HG03108 (cell line): Measurements from ENCODE around the gene PTGIR.
"Not testable (repeated sequence)": the region's sequence is repeated elsewhere in the genome, so short reads cannot be mapped to it uniquely, and the experiment has no call there.

Experiments used
- ATAC-seq: cut with Tn5 transposase; IDR thresholded peaks from one replicate; pipeline ENCODE4 v1.9.1; 2021; ENCODE audit warnings: moderate library complexity; ENCODE audit not compliant: unreplicated experiment

PTGIR gene

GRCh38 chr19:46639358-46640182, 14.7 kb upstream of the PTGIR start:
- no peak for ATAC-seq

GRCh38 chr19:46637224-46637623, 12.3 kb upstream of the PTGIR start:
- ATAC-seq: no peak

GRCh38 chr19:46635920-46636761, 11.3 kb upstream of the PTGIR start, which contains the start of gene GNG8:
TSS of gene GNG8 (minus strand) at chr19:46636202. CDS start at chr19:46634682, 1,520 bp downstream.
- ATAC-seq: no peak

GRCh38 chr19:46634656-46635218, 9.8 kb upstream of the PTGIR start:
- no peak for ATAC-seq

GRCh38 chr19:46634045-46634655, 9.3 kb upstream of the PTGIR start:
- peak; percentile 42 for ATAC-seq

GRCh38 chr19:46633130-46633529, 8.2 kb upstream of the PTGIR start:
- ATAC-seq: no peak

- no peak for ATAC-seq
Measured at GRCh38 chr19:46631481-46631880, 6.6 kb upstream of the PTGIR start.

GRCh38 chr19:46630586-46631205, 5.8 kb upstream of the PTGIR start:
- ATAC-seq: no peak

- ATAC-seq: no peak
Measured at GRCh38 chr19:46629546-46630025, 4.7 kb upstream of the PTGIR start.

- ATAC-seq: not testable (repeated sequence)
Measured at GRCh38 chr19:46628970-46629369, 4.1 kb upstream of the PTGIR start.

GRCh38 chr19:46626446-46626845, 1.6 kb upstream of the PTGIR start:
- no peak for ATAC-seq

GRCh38 chr19:46625731-46626130, 842 bp upstream of the PTGIR start:
- ATAC-seq: no peak

- ATAC-seq: no peak
Measured at GRCh38 chr19:46623915-46624502, 880 bp downstream of the PTGIR start.

- ATAC-seq: no peak
Measured at GRCh38 chr19:46622118-46622446, 2.8 kb downstream of the PTGIR start.

GRCh38 chr19:46621191-46622117, 3.4 kb downstream of the PTGIR start:
- ATAC-seq: no peak

GRCh38 chr19:46620716-46621115, 4.2 kb downstream of the PTGIR start:
- ATAC-seq: no peak

GRCh38 chr19:46620267-46620666, 4.6 kb downstream of the PTGIR start:
- no peak for ATAC-seq

- no peak for ATAC-seq
Measured at GRCh38 chr19:46618670-46619231, 6.1 kb downstream of the PTGIR start.

- ATAC-seq: no peak
Measured at GRCh38 chr19:46617601-46618000, 7.3 kb downstream of the PTGIR start.
